ENCODE results near the gene DAGLB.

GRCh38 chr7:6476596-6477317 is 29.0 kb upstream of the DAGLB start:
- TF ChIP-seq CTCF (IDR thresholded peaks at IDR 0.05; ENCODE audit: control extremely low read depth in 1 of 3, insufficient read depth in 1 of 3, low read depth in 1 of 3, low read length in 3 of 3) (no peak), JUND (IDR thresholded peaks at IDR 0.05; ENCODE audit: low read length) (no peak), ATF2 (IDR thresholded peaks at IDR 0.05; ENCODE audit: low read length) (no peak), POLR2AphosphoS5 (IDR thresholded peaks at IDR 0.05; ENCODE audit: low read depth, low read length) (no peak), SP1 (IDR thresholded peaks at IDR 0.05; ENCODE audit: low read depth, low read length) (no peak), TEAD4 (IDR thresholded peaks at IDR 0.05; ENCODE audit: low read depth, low read length) (no peak), YY1 (IDR thresholded peaks at IDR 0.05; ENCODE audit: low read depth, low read length) (no peak), TAF1 (IDR thresholded peaks at IDR 0.05; ENCODE audit: low read depth, low read length) (no peak), SP4 (IDR thresholded peaks at IDR 0.05; ENCODE audit: low read length) (no peak)
